IMR-90 (cell line): ENCODE measurements around the gene HUS1B.

Source experiments
- BHLHE40 ChIP-seq: fragments of 150-350 bp; IDR thresholded peaks from 2 replicates; pipeline ENCODE4 v1.6.1; 2016; ENCODE audit warnings: mild to moderate bottlenecking, low read depth, low read length
- CEBPB ChIP-seq: IDR thresholded peaks from 2 replicates; pipeline ENCODE4 v1.6.1; 2012; ENCODE audit warnings: low read depth, low read length, improper control_type of control experiment
- CHD1 ChIP-seq: IDR thresholded peaks from 2 replicates; pipeline ENCODE4 v1.6.1; 2012; ENCODE audit warnings: low read depth, low read length, improper control_type of control experiment
- MAFK ChIP-seq: IDR thresholded peaks from 2 replicates; pipeline ENCODE4 v1.6.1; 2012; ENCODE audit warnings: low read depth, low read length, improper control_type of control experiment
- MAZ ChIP-seq: IDR thresholded peaks from 2 replicates; pipeline ENCODE4 v1.6.1; 2012; ENCODE audit warnings: low read depth, mild to moderate bottlenecking, low read length, improper control_type of control experiment, moderate library complexity, borderline replicate concordance
- MXI1 ChIP-seq: IDR thresholded peaks from 2 replicates; pipeline ENCODE4 v1.6.1; 2012; ENCODE audit warnings: low read depth, mild to moderate bottlenecking, low read length, moderate library complexity, borderline replicate concordance
- NFE2L2 ChIP-seq: fragments of 150-350 bp; IDR thresholded peaks from 2 replicates; pipeline ENCODE4 v1.6.1; 2016; ENCODE audit warnings: low read depth, mild to moderate bottlenecking, low read length
- POLR2A ChIP-seq: IDR thresholded peaks from 2 replicates; pipeline ENCODE4 v1.6.1; 2012; ENCODE audit warnings: mild to moderate bottlenecking, low read depth, low read length
- RAD21 ChIP-seq: IDR thresholded peaks from 2 replicates; pipeline ENCODE4 v1.6.1; 2012; ENCODE audit warnings: low read length, improper control_type of control experiment
- RFX5 ChIP-seq: IDR thresholded peaks from 2 replicates; pipeline ENCODE4 v1.8.0; 2012; ENCODE audit warnings: low read depth, mild to moderate bottlenecking, low read length, moderate library complexity
- SMC3 ChIP-seq: fragments of 150-350 bp; IDR thresholded peaks from 2 replicates; pipeline ENCODE4 v1.6.1; 2016; ENCODE audit warnings: low read depth, mild to moderate bottlenecking, antibody characterized with exemption, low read length, moderate library complexity
- TF ChIP-seq, protein P1 (sequence below): conservative IDR thresholded peaks from 2 replicates; pipeline ENCODE4 v1.5.1; 2012; ENCODE audit warnings: mild to moderate bottlenecking, low read depth, low read length, improper control_type of control experiment
- TF ChIP-seq, protein P2 (sequence below): fragments of 150-350 bp; IDR thresholded peaks from 2 replicates; pipeline ENCODE4 v1.6.1; 2016; ENCODE audit warnings: low read depth, mild to moderate bottlenecking, low read length, moderate library complexity, borderline replicate concordance
- TF ChIP-seq, protein P3 (sequence below): fragments of 150-350 bp; IDR thresholded peaks from 2 replicates; pipeline ENCODE4 v1.6.1; 2017; ENCODE audit warnings: mild to moderate bottlenecking, antibody characterized with exemption, low read length, low read depth

DNA sequence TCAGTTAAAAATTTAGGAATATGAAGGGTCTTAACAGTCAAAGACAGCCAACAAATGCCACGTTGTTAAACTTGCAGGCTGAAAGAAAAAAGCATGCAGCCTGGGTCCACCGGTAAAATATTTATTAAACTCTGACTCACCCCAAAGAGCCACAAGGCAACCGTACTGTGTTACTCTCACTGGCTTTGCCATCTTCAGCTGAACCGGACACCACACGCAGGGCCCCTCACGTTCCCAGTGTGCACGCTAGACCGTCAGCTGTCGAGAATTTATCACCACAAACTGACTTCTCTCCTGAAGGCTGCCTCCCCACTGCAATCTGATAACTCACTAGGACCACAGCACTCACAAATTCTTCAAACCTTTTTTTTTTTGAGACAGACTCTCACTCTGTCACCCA, 30.7 kb downstream of the HUS1B start:
- TF ChIP-seq CEBPB (no peak), RAD21 (no peak), SMC3 (no peak), POLR2A (no peak), NFE2L2 (no peak), MAFK (no peak), MXI1 (peak; percentile 54; the same call in 1 of the 2 replicates), BHLHE40 (peak; percentile 97), CHD1 (no peak), RFX5 (no peak), MAZ (no peak)
- TF ChIP-seq, protein P1, sequence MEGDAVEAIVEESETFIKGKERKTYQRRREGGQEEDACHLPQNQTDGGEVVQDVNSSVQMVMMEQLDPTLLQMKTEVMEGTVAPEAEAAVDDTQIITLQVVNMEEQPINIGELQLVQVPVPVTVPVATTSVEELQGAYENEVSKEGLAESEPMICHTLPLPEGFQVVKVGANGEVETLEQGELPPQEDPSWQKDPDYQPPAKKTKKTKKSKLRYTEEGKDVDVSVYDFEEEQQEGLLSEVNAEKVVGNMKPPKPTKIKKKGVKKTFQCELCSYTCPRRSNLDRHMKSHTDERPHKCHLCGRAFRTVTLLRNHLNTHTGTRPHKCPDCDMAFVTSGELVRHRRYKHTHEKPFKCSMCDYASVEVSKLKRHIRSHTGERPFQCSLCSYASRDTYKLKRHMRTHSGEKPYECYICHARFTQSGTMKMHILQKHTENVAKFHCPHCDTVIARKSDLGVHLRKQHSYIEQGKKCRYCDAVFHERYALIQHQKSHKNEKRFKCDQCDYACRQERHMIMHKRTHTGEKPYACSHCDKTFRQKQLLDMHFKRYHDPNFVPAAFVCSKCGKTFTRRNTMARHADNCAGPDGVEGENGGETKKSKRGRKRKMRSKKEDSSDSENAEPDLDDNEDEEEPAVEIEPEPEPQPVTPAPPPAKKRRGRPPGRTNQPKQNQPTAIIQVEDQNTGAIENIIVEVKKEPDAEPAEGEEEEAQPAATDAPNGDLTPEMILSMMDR = no peak
- TF ChIP-seq, protein P2, sequence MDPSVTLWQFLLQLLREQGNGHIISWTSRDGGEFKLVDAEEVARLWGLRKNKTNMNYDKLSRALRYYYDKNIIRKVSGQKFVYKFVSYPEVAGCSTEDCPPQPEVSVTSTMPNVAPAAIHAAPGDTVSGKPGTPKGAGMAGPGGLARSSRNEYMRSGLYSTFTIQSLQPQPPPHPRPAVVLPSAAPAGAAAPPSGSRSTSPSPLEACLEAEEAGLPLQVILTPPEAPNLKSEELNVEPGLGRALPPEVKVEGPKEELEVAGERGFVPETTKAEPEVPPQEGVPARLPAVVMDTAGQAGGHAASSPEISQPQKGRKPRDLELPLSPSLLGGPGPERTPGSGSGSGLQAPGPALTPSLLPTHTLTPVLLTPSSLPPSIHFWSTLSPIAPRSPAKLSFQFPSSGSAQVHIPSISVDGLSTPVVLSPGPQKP = no peak
- TF ChIP-seq, protein P3, sequence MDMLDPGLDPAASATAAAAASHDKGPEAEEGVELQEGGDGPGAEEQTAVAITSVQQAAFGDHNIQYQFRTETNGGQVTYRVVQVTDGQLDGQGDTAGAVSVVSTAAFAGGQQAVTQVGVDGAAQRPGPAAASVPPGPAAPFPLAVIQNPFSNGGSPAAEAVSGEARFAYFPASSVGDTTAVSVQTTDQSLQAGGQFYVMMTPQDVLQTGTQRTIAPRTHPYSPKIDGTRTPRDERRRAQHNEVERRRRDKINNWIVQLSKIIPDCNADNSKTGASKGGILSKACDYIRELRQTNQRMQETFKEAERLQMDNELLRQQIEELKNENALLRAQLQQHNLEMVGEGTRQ = no peak
